NT2/D1 (cell line): ENCODE measurements around the gene RGS19.

Source experiments
- SUZ12 ChIP-seq: IDR thresholded peaks from 2 replicates; pipeline ENCODE4 v1.6.1; 2011; ENCODE audit not compliant: insufficient read length, insufficient read depth; ENCODE audit errors: extremely low read depth
- YY1 ChIP-seq: IDR thresholded peaks from 2 replicates; pipeline ENCODE4 v1.6.1; 2011; ENCODE audit not compliant: insufficient read length, insufficient read depth
- ZNF274 ChIP-seq: IDR thresholded peaks from 2 replicates; pipeline ENCODE4 v1.6.1; 2011; ENCODE audit warnings: mild to moderate bottlenecking, low read depth, low read length

DNA sequence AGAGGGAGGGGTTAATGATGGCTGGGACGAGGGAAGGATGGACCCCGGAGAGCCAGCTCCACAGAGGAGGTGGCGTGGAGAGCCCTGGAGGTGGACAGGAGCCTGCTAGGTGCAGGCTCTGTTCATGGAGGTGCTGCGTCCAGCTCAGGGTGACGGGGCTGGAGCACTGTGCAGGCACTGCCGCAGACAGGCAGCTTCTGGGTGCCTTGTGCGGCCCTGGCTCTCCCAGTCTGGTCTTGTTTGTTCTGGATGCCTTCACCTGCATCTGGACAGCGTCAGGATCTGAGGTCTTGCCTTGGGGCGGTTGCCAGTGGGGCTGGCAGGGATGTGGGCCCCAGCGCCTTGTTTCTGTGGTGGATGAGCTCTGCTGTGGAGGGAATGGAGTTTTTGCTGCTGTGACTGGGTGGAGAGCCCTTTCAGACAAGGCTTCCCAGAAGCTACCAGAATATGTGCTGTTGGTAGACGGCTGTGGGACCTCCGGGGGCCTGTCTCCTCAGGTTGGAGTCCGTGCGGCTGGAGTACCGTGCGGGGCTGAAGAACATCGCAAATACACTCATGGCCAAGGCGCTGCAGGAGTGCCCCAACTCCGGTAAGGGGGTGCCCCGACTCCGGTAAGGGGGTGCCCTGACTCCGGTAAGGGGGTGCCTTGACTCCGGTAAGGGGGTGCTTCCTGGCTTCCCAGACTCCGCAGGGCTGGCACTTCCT, 51.2 kb downstream of the RGS19 start:
- TF ChIP-seq YY1 = no peak
- TF ChIP-seq ZNF274 = no peak
- TF ChIP-seq SUZ12 = no peak
